Esophagus squamous epithelium (tissue), 4 donors: ENCODE data around the gene MIA3.

ENCODE experiments used
- CTCF ChIP-seq, 6 experiments: fragments of 450-650 bp in 4 of 6; fragments of 200-600 bp in 2 of 6; sonication (generic) in 2 of 6; IDR thresholded peaks; one replicate each; pipeline ENCODE4 v1.5.1; 2016 to 2019; ENCODE audit warnings: antibody characterized with exemption in 6 of 6, mild to moderate bottlenecking in 4 of 6, moderate library complexity in 4 of 6
- POLR2A ChIP-seq, 4 donors: fragments of 450-650 bp; IDR thresholded peaks; one replicate each; pipeline ENCODE4 v1.6.1; 2017; ENCODE audit warnings: antibody characterized with exemption in 4 of 4, mild to moderate bottlenecking in 4 of 4, moderate library complexity in 3 of 4

DNA sequence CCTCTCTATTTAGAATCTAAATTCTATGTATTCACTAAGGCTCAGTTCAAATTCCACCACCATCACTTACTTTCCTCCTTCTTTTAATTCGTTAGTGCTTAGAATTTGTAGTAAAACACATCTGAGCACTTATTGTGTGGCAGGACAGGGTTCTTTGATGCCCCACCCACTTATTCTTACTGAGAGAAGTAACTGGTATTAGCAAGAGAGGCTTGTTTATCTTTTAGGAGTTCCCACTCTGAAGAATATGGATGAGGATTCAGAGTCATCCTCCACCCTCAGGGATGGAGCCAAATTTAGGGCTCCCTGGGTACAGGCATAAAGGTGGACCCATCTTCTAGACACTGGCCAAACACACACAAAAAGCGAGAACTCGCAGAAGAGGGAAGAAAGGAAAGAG is 16.6 kb upstream of the MIA3 start:
- TF ChIP-seq CTCF (IDR thresholded peaks at IDR 0.05) (no peak), POLR2A (IDR thresholded peaks at IDR 0.05) (no peak)
